Measurements from ENCODE around the gene PNMA1. TPM values are rescaled to one million over a fixed set of nuclear protein-coding genes. Genes with fewer than 3 reads are reported as not detected.

Gene PNMA1
- total RNA-seq, 4 donors from 2014 or later, result 12.6 to 58.0 (median 39.4) TPM

- Histone ChIP-seq H3K4me3 (peak overlapping the region in 1 of 2 donors; percentile 8), H3K36me3 (no peaks in the 10 kb centered on the region), H3K27ac (peak overlapping the region; percentile 82 to 84), H3K4me1 (peaks cover 0 to 12% of the 10 kb centered on the region in 2 donors), H3K27me3 (no peaks in the 10 kb centered on the region), H3K9me3 (no peaks in the 10 kb centered on the region)
- DNase-seq, result peak; percentile 71 to 78
- TF ChIP-seq POLR2A (IDR thresholded peaks at IDR 0.05), result peak in 1 of 2 donors; percentile 11
- TF ChIP-seq CTCF (IDR thresholded peaks at IDR 0.05), result no peak
- intact Hi-C loops (cut with DNase I; ENCODE audit: low total_unique reads), result no loop called here
Measured at GRCh38 chr14:73718418-73719251, 4.5 kb upstream of the PNMA1 start.

- H3K27ac ChIP-seq, result peak overlapping the region; percentile 82 to 84
- peak; percentile 65 to 85 for DNase-seq
- peak overlapping the region in 1 of 2 donors; percentile 8 for H3K4me3 ChIP-seq
- intact Hi-C loops (cut with DNase I; ENCODE audit: low total_unique reads), result no loop called here
- H3K27me3 ChIP-seq, result no peaks in the 10 kb centered on the region
- peak in 1 of 4 experiments; percentile 5 for TF ChIP-seq CTCF (IDR thresholded peaks at IDR 0.05)
- TF ChIP-seq POLR2A (IDR thresholded peaks at IDR 0.05), result no peak
- H3K9me3 ChIP-seq, result no peaks in the 10 kb centered on the region
- H3K36me3 ChIP-seq, result no peaks in the 10 kb centered on the region
- peaks cover 0 to 12% of the 10 kb centered on the region in 2 donors for H3K4me1 ChIP-seq
Measured at GRCh38 chr14:73717711-73718417, 3.7 kb upstream of the PNMA1 start.

GRCh38 chr14:73717266-73717665 is 3.1 kb upstream of the PNMA1 start:
- Histone ChIP-seq H3K27me3 (no peaks in the 10 kb centered on the region), H3K4me1 (peaks cover 0 to 12% of the 10 kb centered on the region in 2 donors), H3K27ac (peak overlapping the region; percentile 82 to 84), H3K4me3 (no peak overlapping the region), H3K36me3 (no peaks in the 10 kb centered on the region), H3K9me3 (no peaks in the 10 kb centered on the region)
- DNase-seq, result peak; percentile 31 to 57
- TF ChIP-seq CTCF (IDR thresholded peaks at IDR 0.05) (no peak), POLR2A (IDR thresholded peaks at IDR 0.05) (no peak)
- intact Hi-C loops (cut with DNase I; ENCODE audit: low total_unique reads), result no loop called here

GRCh38 chr14:73715707-73716106 is 1.5 kb upstream of the PNMA1 start:
- Histone ChIP-seq H3K36me3 (no peaks in the 10 kb centered on the region), H3K4me3 (no peak overlapping the region), H3K27me3 (no peaks in the 10 kb centered on the region), H3K27ac (peak overlapping the region in 1 of 2 donors; percentile 84), H3K9me3 (no peaks in the 10 kb centered on the region), H3K4me1 (peaks cover 0 to 12% of the 10 kb centered on the region in 2 donors)
- TF ChIP-seq POLR2A (IDR thresholded peaks at IDR 0.05), result no peak
- no peak for TF ChIP-seq CTCF (IDR thresholded peaks at IDR 0.05)
- DNase-seq, result no peak
- intact Hi-C loops (cut with DNase I; ENCODE audit: low total_unique reads), result no loop called here

- Histone ChIP-seq H3K27me3 (no peaks in the 10 kb centered on the region), H3K36me3 (no peaks in the 10 kb centered on the region), H3K9me3 (no peaks in the 10 kb centered on the region), H3K4me1 (peaks cover 0 to 12% of the 10 kb centered on the region in 2 donors), H3K27ac (peak overlapping the region; percentile 95 to 96), H3K4me3 (peak overlapping the region in 1 of 2 donors; percentile 96)
- intact Hi-C loops (cut with DNase I; ENCODE audit: low total_unique reads), result no loop called here
- DNase-seq, result no peak
- TF ChIP-seq CTCF (IDR thresholded peaks at IDR 0.05) (no peak), POLR2A (IDR thresholded peaks at IDR 0.05) (no peak)
Measured at GRCh38 chr14:73714656-73715081, 485 bp upstream of the PNMA1 start.
